Dedifferentiated amniotic fluid mesenchymal stem cell (primary cell): ENCODE measurements around the gene KCNH6.

Source experiments
- DNase-seq: peaks from one replicate; pipeline ENCODE4 v3.0.0-alpha.2; 2016; ENCODE audit errors: extremely low spot score

Gene KCNH6

DNA sequence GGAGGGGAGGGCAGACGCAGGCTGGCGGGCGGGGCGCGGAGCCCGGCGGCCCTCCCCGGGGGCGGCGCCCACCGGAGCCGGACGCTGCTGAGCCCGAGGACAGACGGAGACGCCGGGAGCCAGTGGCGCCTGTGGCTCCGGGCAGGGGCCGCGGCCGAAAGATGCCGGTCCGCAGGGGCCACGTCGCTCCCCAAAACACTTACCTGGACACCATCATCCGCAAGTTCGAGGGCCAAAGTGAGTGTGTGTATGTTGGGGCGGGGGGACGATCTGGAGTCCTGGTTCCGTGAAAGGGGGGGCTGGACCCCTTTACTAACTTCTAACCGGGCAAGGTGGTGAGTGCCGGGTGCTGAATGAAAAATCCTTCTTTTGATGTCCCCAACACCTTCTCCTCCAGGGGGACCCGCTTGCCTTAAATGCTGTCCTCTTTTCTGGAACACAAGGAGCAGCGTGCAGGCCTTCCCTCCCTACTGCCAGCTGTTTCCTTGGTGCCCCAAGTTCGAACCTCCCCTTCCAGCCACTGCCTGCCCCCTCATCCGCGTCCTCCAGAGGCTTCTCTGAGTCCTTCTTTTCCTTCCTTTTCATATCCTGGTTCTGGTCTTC lies at the start of gene KCNH6:
Gene KCNH6 (plus strand): TSS at position 106 of the 603 bp plus-strand sequence. CDS start 56 bp downstream, at position 162.
- no peak for DNase-seq

GRCh38 chr17:63474174-63474573 lies 49.0 kb upstream of the KCNH6 start:
- no peak for DNase-seq

- no peak for DNase-seq
Measured at GRCh38 chr17:63474586-63475460, 48.3 kb upstream of the KCNH6 start.

DNA sequence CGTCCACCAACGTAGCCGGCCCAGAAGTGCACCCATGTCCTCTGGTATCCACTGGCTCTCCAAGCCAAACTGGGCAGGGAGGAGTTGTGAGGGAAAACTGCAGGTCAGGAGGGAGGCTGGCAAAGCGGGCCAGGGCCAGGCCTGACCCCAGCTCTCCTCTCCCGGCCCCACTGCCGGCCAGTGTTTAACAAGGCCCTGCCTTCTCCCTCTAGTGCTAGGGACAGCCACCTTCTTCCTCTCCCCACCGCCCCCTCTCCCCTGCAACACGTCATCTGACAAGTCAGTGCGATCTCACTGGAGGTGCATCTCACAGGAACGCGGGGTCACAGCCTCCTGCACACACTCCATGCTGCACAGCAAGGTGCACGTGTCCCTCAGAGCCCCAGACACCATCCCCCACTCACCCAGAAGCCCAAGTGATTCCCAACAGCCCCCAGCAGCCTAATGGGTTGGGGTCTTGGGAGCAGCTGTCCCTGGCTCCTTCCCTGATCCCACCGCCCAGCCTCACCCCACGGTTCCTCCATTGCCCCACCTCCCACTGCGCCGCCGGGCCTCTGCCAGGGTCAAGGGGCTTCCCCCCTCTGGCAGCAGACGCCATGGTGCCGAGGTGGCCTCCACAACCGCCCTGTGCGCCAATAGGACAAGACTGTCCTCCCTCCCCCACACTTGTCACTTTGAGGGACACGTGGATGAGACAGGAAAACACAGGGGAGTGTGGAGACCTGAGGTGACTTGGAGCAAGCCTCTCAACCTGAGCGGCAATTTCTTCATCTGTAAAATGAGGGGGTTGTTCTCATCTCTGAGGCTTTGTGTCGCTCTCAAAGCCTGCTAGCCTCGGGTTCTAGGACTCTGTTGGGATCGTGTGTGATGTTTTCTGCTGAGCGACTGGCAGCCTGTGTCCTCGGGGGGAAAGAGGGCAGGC lies 47.4 kb upstream of the KCNH6 start:
- no peak for DNase-seq

DNA sequence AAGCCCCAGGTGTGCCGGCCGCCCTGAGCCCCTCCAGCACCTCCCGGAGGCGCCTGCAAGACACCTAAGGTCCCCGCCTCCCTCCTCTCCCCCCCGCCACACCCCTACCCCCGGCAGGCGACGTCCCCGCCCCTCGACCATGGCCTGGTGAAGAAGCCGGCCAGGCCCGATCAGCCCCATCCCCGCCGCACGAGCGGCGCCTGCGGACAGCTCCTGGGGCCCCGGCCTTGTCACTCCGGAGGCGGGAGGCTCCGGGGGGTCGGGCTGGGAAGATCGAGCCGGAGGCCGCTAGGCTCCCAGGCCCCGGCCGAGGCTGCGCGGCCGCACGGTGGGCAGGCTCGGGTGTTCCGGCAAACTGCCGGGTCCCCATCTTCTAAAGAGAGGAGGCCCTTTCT lies 46.7 kb upstream of the KCNH6 start:
- no peak for DNase-seq

DNA sequence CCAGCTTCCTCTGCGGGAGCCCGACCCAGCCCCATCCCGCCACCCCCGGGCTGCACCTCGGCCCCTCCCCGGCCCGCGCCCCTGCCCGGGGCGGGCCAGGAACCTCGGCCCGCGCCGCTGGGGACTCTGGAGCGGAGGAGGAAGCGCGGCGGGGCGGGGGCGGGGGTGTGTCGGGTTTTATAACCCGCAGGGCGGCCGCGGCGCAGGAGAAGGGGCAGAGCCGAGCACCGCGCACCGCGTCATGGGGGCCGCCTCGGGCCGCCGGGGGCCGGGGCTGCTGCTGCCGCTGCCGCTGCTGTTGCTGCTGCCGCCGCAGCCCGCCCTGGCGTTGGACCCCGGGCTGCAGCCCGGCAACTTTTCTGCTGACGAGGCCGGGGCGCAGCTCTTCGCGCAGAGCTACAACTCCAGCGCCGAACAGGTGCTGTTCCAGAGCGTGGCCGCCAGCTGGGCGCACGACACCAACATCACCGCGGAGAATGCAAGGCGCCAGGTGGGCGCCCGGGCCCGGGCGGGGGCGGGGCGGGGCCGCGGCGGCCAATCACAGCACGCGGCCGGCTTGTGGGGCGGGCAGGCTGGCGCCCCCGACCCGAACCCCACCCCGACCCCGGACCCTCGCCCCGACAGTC lies 46.2 kb upstream of the KCNH6 start, which contains the start of gene ACE:
Gene ACE (plus strand): TSS at position 208 of the 626 bp plus-strand sequence. CDS start 34 bp downstream, at position 242.
- no peak for DNase-seq

DNA sequence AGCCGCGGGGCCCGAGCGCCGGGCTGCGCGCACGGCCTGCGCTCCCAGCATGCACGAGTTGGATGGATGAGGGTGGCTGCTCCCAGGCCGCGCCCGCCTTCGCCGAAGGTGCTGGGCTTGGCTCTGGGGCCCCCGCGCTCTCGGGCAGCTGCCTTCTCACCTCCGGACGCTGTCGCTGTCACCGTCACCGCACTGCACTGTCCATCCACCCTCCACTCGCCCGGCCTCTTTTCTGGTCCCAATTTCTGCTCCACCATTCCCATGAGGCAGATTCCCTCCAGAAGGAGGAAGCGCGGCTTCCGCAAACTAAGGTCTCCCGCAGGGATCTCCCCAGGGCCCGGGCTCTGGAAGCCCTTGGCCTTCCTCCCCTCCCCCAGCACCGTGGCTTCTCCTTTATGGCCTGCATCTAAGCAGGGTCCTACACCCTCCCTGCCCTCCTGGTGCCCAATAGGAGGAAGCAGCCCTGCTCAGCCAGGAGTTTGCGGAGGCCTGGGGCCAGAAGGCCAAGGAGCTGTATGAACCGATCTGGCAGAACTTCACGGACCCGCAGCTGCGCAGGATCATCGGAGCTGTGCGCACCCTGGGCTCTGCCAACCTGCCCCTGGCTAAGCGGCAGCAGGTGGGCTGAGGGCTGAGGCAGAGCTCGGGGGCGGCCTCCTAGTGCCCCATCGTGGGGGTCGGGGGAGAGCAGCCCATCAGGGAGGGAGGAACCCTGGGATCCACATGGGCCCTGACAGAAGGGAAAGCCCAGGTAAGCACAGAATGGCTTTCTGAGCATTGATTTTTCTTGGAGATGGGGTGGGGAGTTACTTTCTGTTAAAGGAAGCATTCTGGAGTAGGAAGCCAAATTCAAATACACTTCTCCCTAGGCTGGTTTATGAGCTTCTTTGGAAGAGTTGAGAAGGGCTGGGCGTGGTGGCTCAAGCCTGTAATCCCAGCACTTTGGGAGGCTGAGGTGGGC lies 45.4 kb upstream of the KCNH6 start:
- DNase-seq: no peak

- peak; percentile 71 for DNase-seq
Measured at GRCh38 chr17:63478814-63479494, 44.2 kb upstream of the KCNH6 start.

DNA sequence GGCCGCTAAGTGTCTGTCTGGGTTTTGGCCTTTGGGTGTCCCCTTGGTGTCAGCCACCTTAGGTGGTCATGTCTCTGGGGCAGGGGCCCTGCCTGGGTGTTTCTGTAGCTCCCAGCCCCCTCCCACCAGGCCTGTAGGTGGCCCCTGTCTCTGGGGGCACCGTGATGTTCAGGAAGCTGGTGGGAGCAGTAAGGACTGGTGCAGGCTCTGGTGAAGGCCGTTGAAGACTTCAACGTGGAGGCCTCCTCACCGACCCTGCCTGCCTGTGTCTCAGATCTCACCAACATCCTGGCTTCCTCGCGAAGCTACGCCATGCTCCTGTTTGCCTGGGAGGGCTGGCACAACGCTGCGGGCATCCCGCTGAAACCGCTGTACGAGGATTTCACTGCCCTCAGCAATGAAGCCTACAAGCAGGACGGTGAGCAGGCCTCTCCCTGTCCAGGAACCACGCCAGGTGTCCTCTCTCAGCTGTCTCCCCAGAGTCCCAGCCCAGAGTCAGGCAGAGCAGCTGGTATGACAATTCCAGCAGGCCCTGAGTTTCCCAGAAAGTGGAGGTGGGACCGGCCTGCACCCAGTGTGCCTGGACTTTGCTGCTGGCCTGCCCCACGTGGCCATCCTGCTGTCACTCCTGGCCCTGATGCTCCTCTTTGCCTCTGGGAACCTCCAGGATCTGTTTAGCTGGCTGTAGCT lies 43.5 kb upstream of the KCNH6 start:
- DNase-seq: no peak

- no peak for DNase-seq
Measured at GRCh38 chr17:63480192-63480784, 42.9 kb upstream of the KCNH6 start.

- DNase-seq: no peak
Measured at GRCh38 chr17:63480826-63481487, 42.2 kb upstream of the KCNH6 start.

DNA sequence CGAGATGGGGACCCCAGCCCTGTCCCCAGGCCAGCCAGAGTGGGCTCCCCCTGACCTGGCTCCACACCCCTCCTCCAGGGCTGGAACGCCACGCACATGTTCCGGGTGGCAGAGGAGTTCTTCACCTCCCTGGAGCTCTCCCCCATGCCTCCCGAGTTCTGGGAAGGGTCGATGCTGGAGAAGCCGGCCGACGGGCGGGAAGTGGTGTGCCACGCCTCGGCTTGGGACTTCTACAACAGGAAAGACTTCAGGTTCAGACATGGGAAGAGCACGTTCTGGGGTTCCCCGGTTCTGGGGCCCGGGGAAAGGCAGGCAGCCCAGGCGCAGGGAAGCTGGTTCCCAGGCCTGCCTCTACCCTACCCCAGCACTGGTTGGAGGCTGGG lies 41.7 kb upstream of the KCNH6 start:
- no peak for DNase-seq

- no peak for DNase-seq
Measured at GRCh38 chr17:63482509-63482908, 40.6 kb upstream of the KCNH6 start.

- DNase-seq: no peak
Measured at GRCh38 chr17:63483038-63483437, 40.1 kb upstream of the KCNH6 start.

DNA sequence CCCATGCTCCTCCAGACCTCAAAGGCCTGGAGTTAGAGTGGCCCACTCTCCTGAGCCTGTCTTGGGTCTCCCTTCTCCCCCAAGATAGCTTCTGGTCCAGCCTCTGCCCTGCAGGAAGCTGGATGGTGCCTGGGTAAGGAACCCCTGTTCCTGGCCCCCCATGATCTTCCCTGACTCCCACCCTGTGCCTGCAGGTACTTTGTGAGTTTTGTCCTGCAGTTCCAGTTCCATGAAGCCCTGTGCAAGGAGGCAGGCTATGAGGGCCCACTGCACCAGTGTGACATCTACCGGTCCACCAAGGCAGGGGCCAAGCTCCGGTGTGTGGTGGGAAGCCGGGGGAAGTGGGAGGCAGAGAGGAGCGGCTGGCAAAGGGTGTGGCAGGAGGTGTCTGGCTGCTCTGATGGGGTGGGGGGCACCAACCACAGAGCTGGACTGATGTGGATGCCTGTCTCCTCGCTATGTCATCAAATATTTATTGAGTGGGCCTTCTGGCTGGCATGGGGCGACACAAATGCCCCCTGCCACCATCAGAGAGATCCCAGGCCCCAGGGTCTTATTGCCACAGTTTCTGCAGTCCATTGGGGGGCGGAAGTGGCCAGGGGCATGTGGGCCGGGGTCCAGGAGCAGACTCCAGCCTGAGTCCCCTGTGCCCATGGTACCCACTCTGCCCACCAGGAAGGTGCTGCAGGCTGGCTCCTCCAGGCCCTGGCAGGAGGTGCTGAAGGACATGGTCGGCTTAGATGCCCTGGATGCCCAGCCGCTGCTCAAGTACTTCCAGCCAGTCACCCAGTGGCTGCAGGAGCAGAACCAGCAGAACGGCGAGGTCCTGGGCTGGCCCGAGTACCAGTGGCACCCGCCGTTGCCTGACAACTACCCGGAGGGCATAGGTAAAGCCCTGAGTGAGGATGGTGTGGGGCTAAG lies 39.2 kb upstream of the KCNH6 start:
- no peak for DNase-seq

- DNase-seq: no peak
Measured at GRCh38 chr17:63486317-63487013, 36.7 kb upstream of the KCNH6 start.

DNA sequence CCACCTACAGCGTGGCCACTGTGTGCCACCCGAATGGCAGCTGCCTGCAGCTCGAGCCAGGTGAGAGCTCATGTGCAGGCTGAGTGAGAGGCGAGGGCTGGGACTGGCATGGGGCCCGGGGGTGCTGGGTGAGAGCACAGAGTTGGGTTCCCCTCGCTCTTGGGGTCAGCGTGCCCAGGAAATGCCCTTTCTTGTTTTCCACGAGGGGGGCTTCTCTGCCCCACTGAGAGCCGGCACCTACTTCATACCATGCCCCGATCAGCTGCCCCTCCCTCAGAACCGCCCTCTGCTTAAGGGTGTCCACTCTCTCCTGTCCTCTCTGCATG lies 36.2 kb upstream of the KCNH6 start:
- no peak for DNase-seq
